H7 (cell line): Measurements from ENCODE around the gene KIRREL2. TPM values are rescaled to one million over a fixed set of nuclear protein-coding genes. Genes with fewer than 3 reads are reported as not detected.
A peak's percentile ranks its signal among the peaks of the same experiment; 100 is the strongest.

Source experiments
- DNase-seq: peaks from one replicate; pipeline ENCODE4 v3.0.0; 2012
- H3K27me3 ChIP-seq: 2 replicates; pipeline ENCODE4 v1.6.0; 2011; ENCODE audit warnings: mild to moderate bottlenecking, low read length; ENCODE audit not compliant: control insufficient read depth, insufficient read depth
- H3K36me3 ChIP-seq: replicated peaks from 2 replicates; pipeline ENCODE4 v1.5.1; 2011; ENCODE audit warnings: low read length; ENCODE audit not compliant: control insufficient read depth, insufficient read depth
- H3K4me3 ChIP-seq: 2 replicates; pipeline ENCODE4 v1.5.1; 2011; ENCODE audit warnings: low read depth, mild to moderate bottlenecking, control low read depth, low read length, moderate library complexity; ENCODE audit not compliant: insufficient read depth
- total RNA-seq: library from RNA; depleted of rRNA; stranded (reverse); fragments of >200 nt; shearing (Covaris generic); gene quantifications from 2 replicates; pipeline ENCODE4 v1.2.3, GENCODE V29; 2014

KIRREL2 gene
- total RNA-seq, 1 experiment from 2014 or later, result 0.55 TPM

GRCh38 chr19:35852029-35852780, 4.5 kb upstream of the KIRREL2 start, which contains the start of gene NPHS1:
NPHS1 (minus strand) TSS chr19:35852504; CDS start chr19:35851837, 667 bp downstream.
- peaks cover 61% of the 10 kb centered on the region for H3K27me3 ChIP-seq
- peak within 1 kb of the TSS; percentile 16; the same call in 1 of the 2 replicates for H3K4me3 ChIP-seq
- DNase-seq, result peak; percentile 60
- H3K36me3 ChIP-seq, result no peaks in the 10 kb centered on the region

GRCh38 chr19:35853038-35853756, 3.5 kb upstream of the KIRREL2 start:
- no peak for DNase-seq
- H3K36me3 ChIP-seq, result no peaks in the 10 kb centered on the region
- peaks cover 64% of the 10 kb centered on the region for H3K27me3 ChIP-seq
- H3K4me3 ChIP-seq, result no peak overlapping the region

- no peak for DNase-seq
- H3K4me3 ChIP-seq, result no peak overlapping the region
- H3K27me3 ChIP-seq, result peaks cover 82% of the 10 kb centered on the region
- H3K36me3 ChIP-seq, result no peaks in the 10 kb centered on the region
Observed at GRCh38 chr19:35858311-35858710, 1.6 kb downstream of the KIRREL2 start.

- Histone ChIP-seq H3K36me3 (no peaks in the 10 kb centered on the region), H3K4me3 (no peak overlapping the region), H3K27me3 (peaks cover 85% of the 10 kb centered on the region)
- DNase-seq, result no peak
Observed at GRCh38 chr19:35859414-35859813, 2.7 kb downstream of the KIRREL2 start.

GRCh38 chr19:35860436-35860817, 3.7 kb downstream of the KIRREL2 start:
- Histone ChIP-seq H3K27me3 (peaks cover 81% of the 10 kb centered on the region), H3K4me3 (peak overlapping the region; percentile 47), H3K36me3 (no peaks in the 10 kb centered on the region)
- DNase-seq, result peak; percentile 77

GRCh38 chr19:35860818-35861639, 4.3 kb downstream of the KIRREL2 start:
- peak; percentile 99 for DNase-seq
- Histone ChIP-seq H3K4me3 (peak overlapping the region; percentile 47), H3K36me3 (no peaks in the 10 kb centered on the region), H3K27me3 (peaks cover 82% of the 10 kb centered on the region)

GRCh38 chr19:35861640-35862160, 5.0 kb downstream of the KIRREL2 start:
- Histone ChIP-seq H3K27me3 (peaks cover 80% of the 10 kb centered on the region), H3K4me3 (peak overlapping the region; percentile 47), H3K36me3 (no peaks in the 10 kb centered on the region)
- DNase-seq, result peak; percentile 80

- Histone ChIP-seq H3K36me3 (no peaks in the 10 kb centered on the region), H3K4me3 (no peak overlapping the region), H3K27me3 (peaks cover 74% of the 10 kb centered on the region)
- peak; percentile 59 for DNase-seq
Observed at GRCh38 chr19:35862528-35862927, 5.8 kb downstream of the KIRREL2 start.

- H3K27me3 ChIP-seq, result peaks cover 77% of the 10 kb centered on the region
Observed at GRCh38 chr19:35863018-35863417, 6.3 kb downstream of the KIRREL2 start.

GRCh38 chr19:35868172-35868822, 11.6 kb downstream of the KIRREL2 start, which contains the start of gene APLP1:
APLP1 (plus strand) TSS chr19:35868574; CDS start chr19:35868637, 63 bp downstream.
- Histone ChIP-seq H3K4me3 (peak within 1 kb of the TSS; percentile 47), H3K36me3 (no peaks in the 10 kb centered on the region), H3K27me3 (peaks cover 41% of the 10 kb centered on the region)
- peak; percentile 91 for DNase-seq

More at GRCh38 chr19:35863018-35863417, 6.3 kb downstream of the KIRREL2 start:
- no peak for DNase-seq
- H3K36me3 ChIP-seq, result no peaks in the 10 kb centered on the region
- no peak overlapping the region for H3K4me3 ChIP-seq

- peak overlapping the region; percentile 47 for H3K4me3 ChIP-seq
- peaks cover 41% of the 10 kb centered on the region for H3K27me3 ChIP-seq
- DNase-seq, result no peak
- no peaks in the 10 kb centered on the region for H3K36me3 ChIP-seq
Observed at GRCh38 chr19:35868823-35869326, 12.2 kb downstream of the KIRREL2 start.

GRCh38 chr19:35869327-35870123, 12.8 kb downstream of the KIRREL2 start:
- peaks cover 37% of the 10 kb centered on the region for H3K27me3 ChIP-seq
- H3K36me3 ChIP-seq, result no peaks in the 10 kb centered on the region
- peak overlapping the region; percentile 47 for H3K4me3 ChIP-seq
- peak; percentile 94 for DNase-seq
